GM12878 (cell line): ENCODE measurements around the gene C10orf105. TPM values are rescaled to one million over a fixed set of nuclear protein-coding genes. Genes with fewer than 3 reads are reported as not detected.

Experiments
- BCL11A ChIP-seq: IDR thresholded peaks from 2 replicates; pipeline ENCODE4 v1.6.1; 2011; ENCODE audit warnings: low read depth, low read length
- CREM ChIP-seq: IDR thresholded peaks from 2 replicates; pipeline ENCODE4 v1.6.1; 2014; ENCODE audit warnings: antibody characterized with exemption, low read depth
- JUND ChIP-seq: IDR thresholded peaks from 2 replicates; pipeline ENCODE4 v1.6.1; 2012; ENCODE audit warnings: low read depth, mild to moderate bottlenecking, low read length, improper control_type of control experiment, moderate library complexity
- NFYA ChIP-seq: IDR thresholded peaks from 2 replicates; pipeline ENCODE4 v1.6.1; 2011; ENCODE audit warnings: low read depth, mild to moderate bottlenecking, low read length, improper control_type of control experiment, borderline replicate concordance
- POLR2A ChIP-seq: IDR thresholded peaks from 2 replicates; pipeline ENCODE4 v1.6.1; 2011; ENCODE audit warnings: low read depth, mild to moderate bottlenecking, low read length
- YBX1 ChIP-seq: fragments of 450-650 bp; IDR thresholded peaks from 2 replicates; pipeline ENCODE4 v1.6.1; 2016; ENCODE audit warnings: antibody characterized with exemption
- polyA plus RNA-seq, 11 experiments: library from polyadenylated mRNA; depleted of rRNA in 4 of 11; unstranded in 6 of 11; stranded (reverse) in 5 of 11; fragments of >200 nt; fragmentation: Nextera tagmentation in 4 of 11; fragmentation: Illumina TruSeq in 1 of 11; extraction: Ambion mirVana in 4 of 11; extraction: Trizol in 1 of 11; gene quantifications; 1 replicate in 1 of 11; 2 replicates in 10 of 11; pipeline versions ENCODE4 v1.2.1 to v1.2.3, GENCODE V29; 2011 to 2016; ENCODE audit warnings: inconsistent platforms in 2 of 11, missing spikeins in 2 of 11, low read depth in 1 of 11
- total RNA-seq, 4 experiments: library from RNA; depleted of rRNA in 3 of 4; stranded (reverse); fragments of >200 nt in 3 of 4; fragmentation: Illumina TruSeq in 1 of 4; extraction: Trizol in 1 of 4; gene quantifications; 2 replicates each; pipeline versions ENCODE4 v1.2.1 to v1.2.3, GENCODE V29; 2013 to 2021
- TF ChIP-seq, protein P1 (sequence below): fragments of 450-650 bp; IDR thresholded peaks from 2 replicates; pipeline ENCODE4 v1.6.1; 2018; ENCODE audit warnings: borderline replicate concordance, mild to moderate bottlenecking; ENCODE audit not compliant: partially characterized antibody
- TF ChIP-seq, protein P2 (sequence below): fragments of 450-650 bp; IDR thresholded peaks from 2 replicates; pipeline ENCODE4 v1.6.1; 2017; ENCODE audit warnings: antibody characterized with exemption, mild to moderate bottlenecking, moderate library complexity
- TF ChIP-seq, protein P3 (sequence below): fragments of 150-350 bp; IDR thresholded peaks from 2 replicates; pipeline ENCODE4 v1.6.1; 2016; ENCODE audit warnings: low read depth, low read length

The C10orf105 gene
- total and polyA plus RNA-seq, 10 of the 15 experiments (the other 5 are each of a cell fraction or from before 2014, with no cell fraction given): 0.04 to 0.06 (median 0.05) TPM; not detected in 7

DNA sequence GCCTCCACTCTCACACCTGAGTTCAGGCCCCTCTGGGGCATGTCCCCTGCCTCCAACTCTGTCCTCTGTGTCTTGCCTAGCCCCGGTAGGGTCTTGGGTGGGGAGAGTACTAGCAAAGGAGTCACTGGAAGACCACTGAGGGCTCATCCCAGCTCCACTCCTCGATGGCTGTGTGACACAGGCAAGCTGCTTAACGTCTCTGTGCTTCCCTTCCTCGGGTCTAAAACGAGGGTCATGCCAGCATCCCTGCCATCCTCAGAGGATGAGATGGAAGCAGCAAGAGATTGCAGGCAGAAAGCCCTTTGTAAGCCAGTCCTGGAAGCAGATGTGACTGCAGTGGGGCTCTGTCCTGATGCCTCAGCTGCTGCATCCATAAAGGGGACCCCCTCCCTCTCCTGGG, 15.2 kb upstream of the C10orf105 start (continued):
- TF ChIP-seq, protein P1, sequence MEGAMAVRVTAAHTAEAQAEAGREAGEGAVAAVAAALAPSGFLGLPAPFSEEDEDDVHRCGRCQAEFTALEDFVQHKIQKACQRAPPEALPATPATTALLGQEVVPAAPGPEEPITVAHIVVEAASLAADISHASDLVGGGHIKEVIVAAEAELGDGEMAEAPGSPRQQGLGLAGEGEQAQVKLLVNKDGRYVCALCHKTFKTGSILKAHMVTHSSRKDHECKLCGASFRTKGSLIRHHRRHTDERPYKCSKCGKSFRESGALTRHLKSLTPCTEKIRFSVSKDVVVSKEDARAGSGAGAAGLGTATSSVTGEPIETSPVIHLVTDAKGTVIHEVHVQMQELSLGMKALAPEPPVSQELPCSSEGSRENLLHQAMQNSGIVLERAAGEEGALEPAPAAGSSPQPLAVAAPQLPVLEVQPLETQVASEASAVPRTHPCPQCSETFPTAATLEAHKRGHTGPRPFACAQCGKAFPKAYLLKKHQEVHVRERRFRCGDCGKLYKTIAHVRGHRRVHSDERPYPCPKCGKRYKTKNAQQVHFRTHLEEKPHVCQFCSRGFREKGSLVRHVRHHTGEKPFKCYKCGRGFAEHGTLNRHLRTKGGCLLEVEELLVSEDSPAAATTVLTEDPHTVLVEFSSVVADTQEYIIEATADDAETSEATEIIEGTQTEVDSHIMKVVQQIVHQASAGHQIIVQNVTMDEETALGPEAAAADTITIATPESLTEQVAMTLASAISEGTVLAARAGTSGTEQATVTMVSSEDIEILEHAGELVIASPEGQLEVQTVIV: no peak
- TF ChIP-seq BCL11A (no peak), JUND (no peak), CREM (no peak), POLR2A (no peak), YBX1 (no peak), NFYA (no peak)
- TF ChIP-seq, protein P2, sequence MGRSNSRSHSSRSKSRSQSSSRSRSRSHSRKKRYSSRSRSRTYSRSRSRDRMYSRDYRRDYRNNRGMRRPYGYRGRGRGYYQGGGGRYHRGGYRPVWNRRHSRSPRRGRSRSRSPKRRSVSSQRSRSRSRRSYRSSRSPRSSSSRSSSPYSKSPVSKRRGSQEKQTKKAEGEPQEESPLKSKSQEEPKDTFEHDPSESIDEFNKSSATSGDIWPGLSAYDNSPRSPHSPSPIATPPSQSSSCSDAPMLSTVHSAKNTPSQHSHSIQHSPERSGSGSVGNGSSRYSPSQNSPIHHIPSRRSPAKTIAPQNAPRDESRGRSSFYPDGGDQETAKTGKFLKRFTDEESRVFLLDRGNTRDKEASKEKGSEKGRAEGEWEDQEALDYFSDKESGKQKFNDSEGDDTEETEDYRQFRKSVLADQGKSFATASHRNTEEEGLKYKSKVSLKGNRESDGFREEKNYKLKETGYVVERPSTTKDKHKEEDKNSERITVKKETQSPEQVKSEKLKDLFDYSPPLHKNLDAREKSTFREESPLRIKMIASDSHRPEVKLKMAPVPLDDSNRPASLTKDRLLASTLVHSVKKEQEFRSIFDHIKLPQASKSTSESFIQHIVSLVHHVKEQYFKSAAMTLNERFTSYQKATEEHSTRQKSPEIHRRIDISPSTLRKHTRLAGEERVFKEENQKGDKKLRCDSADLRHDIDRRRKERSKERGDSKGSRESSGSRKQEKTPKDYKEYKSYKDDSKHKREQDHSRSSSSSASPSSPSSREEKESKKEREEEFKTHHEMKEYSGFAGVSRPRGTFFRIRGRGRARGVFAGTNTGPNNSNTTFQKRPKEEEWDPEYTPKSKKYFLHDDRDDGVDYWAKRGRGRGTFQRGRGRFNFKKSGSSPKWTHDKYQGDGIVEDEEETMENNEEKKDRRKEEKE: no peak
- TF ChIP-seq, protein P3, sequence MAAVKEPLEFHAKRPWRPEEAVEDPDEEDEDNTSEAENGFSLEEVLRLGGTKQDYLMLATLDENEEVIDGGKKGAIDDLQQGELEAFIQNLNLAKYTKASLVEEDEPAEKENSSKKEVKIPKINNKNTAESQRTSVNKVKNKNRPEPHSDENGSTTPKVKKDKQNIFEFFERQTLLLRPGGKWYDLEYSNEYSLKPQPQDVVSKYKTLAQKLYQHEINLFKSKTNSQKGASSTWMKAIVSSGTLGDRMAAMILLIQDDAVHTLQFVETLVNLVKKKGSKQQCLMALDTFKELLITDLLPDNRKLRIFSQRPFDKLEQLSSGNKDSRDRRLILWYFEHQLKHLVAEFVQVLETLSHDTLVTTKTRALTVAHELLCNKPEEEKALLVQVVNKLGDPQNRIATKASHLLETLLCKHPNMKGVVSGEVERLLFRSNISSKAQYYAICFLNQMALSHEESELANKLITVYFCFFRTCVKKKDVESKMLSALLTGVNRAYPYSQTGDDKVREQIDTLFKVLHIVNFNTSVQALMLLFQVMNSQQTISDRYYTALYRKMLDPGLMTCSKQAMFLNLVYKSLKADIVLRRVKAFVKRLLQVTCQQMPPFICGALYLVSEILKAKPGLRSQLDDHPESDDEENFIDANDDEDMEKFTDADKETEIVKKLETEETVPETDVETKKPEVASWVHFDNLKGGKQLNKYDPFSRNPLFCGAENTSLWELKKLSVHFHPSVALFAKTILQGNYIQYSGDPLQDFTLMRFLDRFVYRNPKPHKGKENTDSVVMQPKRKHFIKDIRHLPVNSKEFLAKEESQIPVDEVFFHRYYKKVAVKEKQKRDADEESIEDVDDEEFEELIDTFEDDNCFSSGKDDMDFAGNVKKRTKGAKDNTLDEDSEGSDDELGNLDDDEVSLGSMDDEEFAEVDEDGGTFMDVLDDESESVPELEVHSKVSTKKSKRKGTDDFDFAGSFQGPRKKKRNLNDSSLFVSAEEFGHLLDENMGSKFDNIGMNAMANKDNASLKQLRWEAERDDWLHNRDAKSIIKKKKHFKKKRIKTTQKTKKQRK: no peak
- TF ChIP-seq, all 136 proteins: peak for 0
